Stomach (tissue), 4 donors: ENCODE data around the gene PAGR1.

Source experiments
- EP300 ChIP-seq: sonication (generic); formaldehyde crosslinking; IDR thresholded peaks from one replicate; pipeline ENCODE4 v1.6.1; 2017; ENCODE audit warnings: antibody characterized with exemption
- POLR2A ChIP-seq, 4 donors: fragments of 450-650 bp; IDR thresholded peaks; one replicate each; pipeline ENCODE4 v1.6.1; 2016; ENCODE audit warnings: antibody characterized with exemption in 4 of 4, control low read depth in 2 of 4, mild to moderate bottlenecking in 1 of 4, moderate library complexity in 1 of 4
- TF ChIP-seq, protein P1 (sequence below), 7 experiments: fragments of 450-650 bp in 4 of 7; fragments of 200-600 bp in 3 of 7; sonication (generic) in 3 of 7; IDR thresholded peaks; one replicate each; pipeline ENCODE4 v1.5.1; 2016 to 2019; ENCODE audit warnings: antibody characterized with exemption in 7 of 7, control low read depth in 2 of 7, mild to moderate bottlenecking in 1 of 7

DNA sequence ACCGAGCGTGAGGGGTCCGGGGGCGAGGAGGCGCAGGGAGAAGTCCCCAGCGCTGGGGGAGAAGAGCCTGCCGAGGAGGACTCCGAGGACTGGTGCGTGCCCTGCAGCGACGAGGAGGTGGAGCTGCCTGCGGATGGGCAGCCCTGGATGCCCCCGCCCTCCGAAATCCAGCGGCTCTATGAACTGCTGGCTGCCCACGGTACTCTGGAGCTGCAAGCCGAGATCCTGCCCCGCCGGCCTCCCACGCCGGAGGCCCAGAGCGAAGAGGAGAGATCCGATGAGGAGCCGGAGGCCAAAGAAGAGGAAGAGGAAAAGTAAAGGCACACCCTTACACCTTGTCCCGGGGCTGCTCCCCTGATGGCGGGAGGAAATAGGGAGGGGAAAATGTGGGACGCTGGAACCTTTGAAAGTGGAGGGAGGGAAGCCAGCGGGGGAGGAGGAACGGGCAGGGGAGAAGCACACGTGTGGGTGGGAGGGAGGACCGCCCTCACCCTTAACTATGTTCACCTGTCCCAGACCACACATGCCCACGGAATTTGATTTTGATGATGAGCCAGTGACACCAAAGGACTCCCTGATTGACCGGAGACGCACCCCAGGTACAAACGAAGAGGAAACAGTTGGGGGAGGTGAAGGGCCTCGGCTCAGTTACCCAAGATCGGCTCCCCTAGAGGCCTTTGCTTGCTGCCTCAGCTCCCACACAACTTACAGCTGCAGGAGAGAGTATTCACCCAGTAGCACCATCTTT lies 916 bp downstream of the PAGR1 start:
- TF ChIP-seq EP300 = no peak
- TF ChIP-seq, protein P1, sequence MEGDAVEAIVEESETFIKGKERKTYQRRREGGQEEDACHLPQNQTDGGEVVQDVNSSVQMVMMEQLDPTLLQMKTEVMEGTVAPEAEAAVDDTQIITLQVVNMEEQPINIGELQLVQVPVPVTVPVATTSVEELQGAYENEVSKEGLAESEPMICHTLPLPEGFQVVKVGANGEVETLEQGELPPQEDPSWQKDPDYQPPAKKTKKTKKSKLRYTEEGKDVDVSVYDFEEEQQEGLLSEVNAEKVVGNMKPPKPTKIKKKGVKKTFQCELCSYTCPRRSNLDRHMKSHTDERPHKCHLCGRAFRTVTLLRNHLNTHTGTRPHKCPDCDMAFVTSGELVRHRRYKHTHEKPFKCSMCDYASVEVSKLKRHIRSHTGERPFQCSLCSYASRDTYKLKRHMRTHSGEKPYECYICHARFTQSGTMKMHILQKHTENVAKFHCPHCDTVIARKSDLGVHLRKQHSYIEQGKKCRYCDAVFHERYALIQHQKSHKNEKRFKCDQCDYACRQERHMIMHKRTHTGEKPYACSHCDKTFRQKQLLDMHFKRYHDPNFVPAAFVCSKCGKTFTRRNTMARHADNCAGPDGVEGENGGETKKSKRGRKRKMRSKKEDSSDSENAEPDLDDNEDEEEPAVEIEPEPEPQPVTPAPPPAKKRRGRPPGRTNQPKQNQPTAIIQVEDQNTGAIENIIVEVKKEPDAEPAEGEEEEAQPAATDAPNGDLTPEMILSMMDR (IDR thresholded peaks at IDR 0.05) = no peak
- TF ChIP-seq POLR2A (IDR thresholded peaks at IDR 0.05) = no peak
